ENCODE measurements around the gene DCUN1D3.

GRCh38 chr16:20904507-20905081 lies 4.4 kb upstream of the DCUN1D3 start:
- TF ChIP-seq POLR2AphosphoS5 (IDR thresholded peaks at IDR 0.05; ENCODE audit: low read depth, low read length): no peak
- TF ChIP-seq POLR2A (IDR thresholded peaks at IDR 0.05; ENCODE audit: low read depth, low read length): no peak

Data from GM12892 (cell line).